NCI-H2029 (cell line): ENCODE measurements around the gene PPL.

Source experiments
- DNase-seq: peaks from one replicate; lab custom pipeline; 2025; lab: John Stamatoyannopoulos, UW

Gene PPL

DNA sequence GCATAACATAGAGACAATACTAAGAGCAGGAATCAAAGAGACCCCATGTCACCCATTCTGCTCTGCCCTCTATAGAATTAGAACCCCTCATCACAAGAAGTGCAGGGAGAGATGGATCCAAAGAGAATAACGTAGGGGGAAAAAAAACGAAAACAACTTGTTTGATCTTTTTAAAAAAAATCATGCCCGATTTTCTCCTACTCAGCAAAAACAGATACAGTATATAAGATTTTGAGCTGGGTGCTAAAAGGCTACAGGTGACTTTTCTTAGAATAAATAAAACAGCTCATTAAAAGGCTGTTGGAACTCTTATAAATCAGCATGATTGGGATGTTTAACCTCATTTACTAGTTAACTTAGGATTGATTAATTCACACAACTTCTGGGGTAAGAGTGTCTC is 72.2 kb downstream of the PPL start:
- no peak for DNase-seq

DNA sequence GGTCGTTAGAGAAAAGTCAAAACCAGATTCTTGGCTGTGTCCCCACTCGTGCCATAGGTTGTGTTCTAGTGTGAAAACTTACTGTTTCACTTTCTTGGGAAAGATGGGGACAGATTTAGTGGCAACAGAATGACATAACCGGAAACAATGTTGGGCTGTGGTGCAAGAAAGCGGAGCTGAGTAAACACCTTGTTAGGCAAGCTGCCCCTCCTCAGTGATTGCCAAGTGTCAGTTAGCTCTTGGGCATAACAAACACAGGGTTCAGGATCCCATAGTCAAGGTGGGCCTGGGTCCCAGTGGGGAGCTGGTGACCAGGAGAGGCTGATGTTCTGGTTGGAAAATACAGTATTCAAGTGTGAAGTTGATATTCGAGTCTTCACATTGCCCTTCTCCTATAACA is 74.3 kb downstream of the PPL start:
- DNase-seq, result no peak

DNA sequence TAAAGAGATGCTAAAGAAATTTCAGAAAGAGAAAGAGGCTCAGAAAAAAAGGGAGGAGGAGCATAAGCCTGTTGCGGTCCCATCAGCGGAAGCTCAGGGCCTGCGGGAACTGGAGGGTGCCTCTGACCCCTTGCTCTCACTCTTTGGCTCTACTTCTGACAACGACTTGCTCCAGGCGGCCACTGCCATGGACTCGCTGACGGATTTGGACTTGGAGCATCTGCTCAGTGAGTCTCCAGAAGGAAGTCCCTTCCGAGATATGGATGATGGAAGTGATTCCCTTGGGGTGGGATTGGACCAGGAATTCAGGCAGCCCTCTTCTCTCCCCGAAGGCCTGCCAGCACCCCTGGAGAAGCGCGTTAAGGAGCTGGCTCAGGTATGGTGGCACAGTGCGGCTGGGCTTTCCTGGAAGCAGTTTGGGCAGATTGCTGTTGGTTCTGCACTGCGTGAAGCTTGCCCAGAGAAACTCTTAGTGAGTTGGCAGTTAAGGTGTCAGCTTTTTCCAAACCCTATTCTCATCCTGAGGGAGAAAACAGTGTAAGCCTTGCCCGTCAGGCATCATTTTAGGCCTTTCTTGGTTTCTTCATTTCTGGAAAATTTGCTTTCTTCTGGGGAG is 76.1 kb downstream of the PPL start:
- DNase-seq, result no peak

DNA sequence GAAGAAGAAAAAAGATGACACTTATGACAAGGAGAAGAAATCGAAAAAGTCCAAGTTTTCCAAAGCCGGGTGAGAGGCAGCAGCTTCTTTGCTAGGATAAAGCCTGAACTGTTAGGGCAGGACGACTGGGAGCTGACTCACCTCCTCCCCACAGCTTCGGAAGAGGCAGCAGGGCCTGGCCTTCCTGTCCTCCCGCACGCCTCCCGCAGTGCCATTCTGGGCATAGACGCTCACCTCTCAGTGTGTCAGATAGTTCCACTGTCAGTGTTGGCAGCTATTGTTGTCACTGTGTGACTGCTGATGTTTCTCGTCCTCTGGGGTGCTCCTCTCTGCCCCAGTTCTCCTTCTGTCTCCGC is 77.1 kb downstream of the PPL start:
- DNase-seq, result no peak

DNA sequence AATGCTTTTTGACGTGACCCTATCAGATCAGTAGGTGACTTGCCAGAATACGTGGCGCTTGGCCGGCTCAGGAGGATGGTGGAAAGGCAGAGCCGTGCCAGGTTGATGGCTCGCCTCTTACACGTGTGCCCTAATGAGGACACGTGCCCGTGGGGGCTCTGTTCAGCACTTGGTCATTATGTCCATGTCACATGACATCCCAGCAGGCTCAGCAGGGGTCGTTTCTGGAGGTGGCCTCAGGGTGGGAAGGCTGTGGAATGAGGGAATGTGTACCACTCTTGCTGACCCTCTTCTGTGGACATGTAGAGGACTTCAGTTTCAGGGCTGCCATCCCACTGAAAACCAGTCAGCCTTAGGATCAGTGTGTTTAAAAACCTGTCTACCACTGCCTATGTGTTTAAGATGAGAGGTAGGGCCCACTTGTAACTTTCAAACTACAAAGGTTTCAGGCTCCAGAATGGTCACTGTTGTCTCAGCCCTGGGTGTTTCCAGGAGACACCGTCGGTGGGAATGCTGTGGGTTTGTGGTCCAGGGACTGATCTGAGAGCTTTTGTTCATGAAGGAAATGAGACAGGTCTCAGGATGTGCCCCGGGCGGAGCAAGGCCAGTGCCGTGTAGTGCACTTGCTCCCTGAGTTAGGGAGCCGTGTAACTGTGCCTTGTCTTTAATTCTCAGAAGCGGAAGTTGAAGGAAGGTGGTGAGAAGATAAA is 77.6 kb downstream of the PPL start:
- DNase-seq, result no peak

DNA sequence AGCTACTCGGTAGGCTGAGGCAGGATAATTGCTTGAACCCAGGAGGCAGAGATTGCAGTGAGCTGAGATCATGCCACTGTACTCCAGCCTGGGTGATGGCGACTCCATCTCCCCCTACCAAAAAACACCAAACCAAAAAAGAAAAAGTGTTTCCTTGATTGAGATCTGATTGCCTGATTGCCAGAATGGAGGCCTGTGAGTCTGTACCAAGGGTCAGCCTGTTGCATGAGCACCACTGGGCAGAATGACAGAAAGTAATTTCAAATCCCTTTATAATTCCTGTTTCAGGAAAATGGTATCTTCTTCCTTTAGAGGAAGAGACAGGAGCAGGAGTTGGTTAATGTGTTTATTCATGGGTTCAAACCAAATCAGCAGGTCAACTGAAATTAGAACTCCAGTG is 81.1 kb downstream of the PPL start:
- no peak for DNase-seq

DNA sequence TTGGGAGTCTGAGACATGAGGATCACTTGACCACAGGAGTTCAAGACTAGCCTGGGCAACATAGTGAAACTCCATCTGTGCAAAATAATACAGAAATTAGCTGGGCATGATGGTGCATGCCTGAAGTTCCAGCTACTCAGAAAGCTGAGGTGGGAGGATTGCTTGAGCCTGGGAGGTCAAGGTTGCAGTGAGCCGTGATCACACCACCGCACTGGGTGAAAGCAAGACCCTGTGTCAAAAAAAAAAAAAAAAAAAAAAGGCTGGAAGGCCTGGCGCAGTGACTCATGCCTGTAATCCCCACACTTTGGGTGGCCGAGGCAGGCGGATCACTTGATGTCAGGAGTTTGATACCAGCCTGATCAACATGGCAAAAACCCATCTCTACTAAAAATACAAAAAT is 81.6 kb downstream of the PPL start:
- DNase-seq, result no peak

DNA sequence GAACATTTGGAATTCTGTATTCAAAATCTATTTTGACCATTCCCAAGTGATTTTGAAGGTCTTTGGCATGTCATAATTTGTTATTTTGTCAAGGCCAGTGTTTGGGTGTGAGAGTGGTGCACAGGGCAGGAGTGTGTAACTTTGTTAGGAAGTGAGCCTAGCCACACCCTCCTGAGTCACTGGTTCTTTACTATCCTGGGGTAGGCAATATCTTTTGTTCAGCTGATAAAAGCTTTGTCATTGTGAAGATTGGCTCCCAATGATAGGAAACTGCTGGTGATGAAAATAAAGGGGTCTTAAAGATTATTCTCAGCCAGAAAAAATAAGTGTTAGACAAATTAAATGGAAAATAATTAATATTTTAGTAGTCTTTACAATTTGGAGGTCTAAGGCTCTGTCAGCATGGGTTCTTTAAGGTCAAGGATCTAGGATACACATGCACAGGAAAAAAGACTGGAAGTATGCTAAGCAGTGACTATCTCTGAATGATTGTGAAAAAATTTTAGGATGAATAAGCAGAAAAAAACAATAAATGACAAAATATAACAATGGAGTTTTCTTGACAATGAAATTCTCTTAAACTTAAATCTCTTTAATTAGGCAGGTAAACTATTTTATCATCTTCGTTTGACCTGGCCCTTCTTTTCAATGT is 84.6 kb downstream of the PPL start:
- DNase-seq, result no peak

DNA sequence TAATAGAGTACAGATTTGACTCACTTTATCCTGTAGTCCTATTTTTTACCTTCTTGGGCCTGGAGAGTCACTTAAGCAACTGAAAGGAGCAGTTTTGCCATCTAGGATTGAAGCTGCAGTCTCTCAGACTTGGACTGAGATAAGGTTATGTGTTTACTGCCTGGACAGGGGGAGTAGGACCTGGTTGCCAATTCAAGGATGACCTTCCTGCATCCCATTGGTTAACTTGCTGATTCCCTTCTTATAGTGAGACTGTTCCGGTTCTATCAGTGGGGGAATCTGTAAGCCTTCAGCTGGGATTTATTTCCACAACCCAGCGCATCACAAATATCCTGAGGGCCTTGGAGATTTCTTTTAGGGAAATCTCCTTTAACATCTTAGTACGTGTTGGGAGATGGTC is 86.7 kb downstream of the PPL start:
- DNase-seq, result no peak

DNA sequence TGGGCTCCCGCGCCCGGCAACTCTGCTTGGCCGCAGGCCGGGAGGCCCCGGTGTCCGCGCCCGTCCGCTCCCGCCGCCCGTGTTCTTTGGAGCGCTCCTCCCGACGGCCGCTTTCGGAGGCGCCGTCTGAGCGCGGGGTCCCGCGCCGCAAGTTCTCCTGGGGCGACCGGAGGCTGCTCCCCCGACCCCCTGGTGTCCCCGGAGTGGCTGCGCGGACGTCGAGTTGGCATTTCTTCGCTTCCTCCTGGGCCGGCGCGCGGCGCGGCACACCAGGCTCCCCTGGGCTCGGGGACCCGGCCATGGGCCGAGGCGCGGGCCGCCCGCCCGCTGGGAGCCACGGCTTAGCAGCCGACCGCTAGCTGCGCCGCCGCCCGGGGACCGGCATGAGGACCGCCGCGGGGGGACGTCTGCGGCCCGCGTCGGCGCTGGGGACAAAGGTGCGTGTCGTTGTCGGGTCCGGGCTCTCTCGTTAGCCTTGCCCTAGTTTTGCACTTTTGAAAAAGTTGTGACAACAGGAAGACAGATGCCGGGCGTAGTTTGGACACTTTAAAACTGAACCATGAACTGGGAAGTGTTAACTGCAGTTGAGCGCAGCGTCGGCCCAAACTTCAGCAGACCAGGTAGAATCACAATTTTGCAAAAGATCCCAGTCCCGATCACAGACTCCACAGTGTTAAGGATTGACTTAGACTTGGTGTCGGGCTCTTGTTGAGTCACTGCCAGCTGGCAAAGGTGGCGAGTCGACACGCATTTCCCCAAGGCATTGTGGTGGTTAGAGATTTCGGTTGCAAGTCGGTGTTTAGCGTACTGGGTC is 89.0 kb downstream of the PPL start:
- peak; percentile 6 for DNase-seq

DNA sequence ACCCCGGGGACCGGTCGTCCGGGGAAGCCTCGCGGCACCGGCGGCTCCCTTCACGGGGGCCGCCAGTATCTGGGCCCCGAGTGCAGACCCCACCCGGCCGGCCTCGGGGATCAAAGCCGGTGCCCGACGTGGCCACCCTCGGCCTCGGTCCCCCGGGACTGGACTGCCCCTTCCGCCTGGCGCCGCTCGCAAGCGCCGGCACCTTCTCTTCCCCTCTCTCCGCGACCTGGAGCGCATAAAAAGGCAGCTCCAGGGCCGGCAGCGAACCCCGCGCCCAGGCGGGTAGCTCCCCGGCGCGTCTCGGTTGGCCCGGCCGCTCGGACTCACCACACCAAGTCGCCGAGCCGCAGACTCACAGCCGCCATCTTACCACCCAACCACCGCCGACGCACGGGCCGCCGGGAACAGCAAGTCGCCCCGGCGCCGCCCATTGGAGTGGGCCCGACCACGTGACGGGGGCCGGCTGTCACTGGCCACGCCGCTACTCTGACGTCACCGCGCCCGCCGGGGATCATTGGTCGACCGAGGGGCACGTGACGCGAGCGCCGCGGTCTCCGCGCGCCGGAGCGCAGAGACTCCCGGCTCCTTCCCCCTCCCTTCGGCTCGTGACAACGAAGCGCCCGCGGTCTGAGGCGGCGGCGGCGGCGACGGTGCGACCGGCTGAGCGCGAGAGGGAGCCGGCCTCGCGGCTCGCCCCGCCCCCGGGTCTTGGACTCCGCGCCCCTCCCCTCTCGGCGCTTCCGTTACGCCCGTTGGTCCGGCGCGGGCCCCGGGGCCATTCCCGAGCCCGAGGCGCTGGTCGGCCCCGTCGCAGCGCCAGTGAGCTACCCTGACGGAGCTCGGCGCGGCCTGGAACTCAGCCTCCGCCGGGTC is 89.8 kb downstream of the PPL start, which contains the start of the genes GLYR1 and UBN1:
GLYR1 (minus strand) TSS at position 388 of the 873 bp plus-strand sequence; CDS start at position 365, 23 bp downstream.
UBN1 (plus strand) TSS at position 581 of the 873 bp plus-strand sequence. CDS start 5,437 bp downstream, outside the sequence.
- peak; percentile 96 for DNase-seq

DNA sequence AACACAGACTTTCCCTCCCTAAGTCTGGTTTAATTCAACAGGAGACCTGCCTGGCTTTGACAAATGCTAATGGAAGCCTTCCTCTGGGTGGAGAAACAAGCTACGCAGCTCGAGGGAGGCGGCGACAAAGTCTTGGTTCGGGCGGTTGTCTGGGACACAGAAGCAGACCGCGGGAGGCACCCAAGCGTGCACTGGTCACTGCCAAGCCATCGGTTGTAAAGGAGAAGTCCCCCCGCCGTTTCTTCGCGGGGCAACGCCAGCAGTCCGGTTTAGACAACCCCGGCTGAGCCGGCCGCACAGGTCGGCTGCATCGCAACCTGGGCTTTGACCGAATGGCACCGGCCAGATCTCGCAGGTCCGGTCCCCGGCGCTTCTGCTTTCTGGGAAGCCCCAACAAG is 90.4 kb downstream of the PPL start:
- peak; percentile 12 for DNase-seq

DNA sequence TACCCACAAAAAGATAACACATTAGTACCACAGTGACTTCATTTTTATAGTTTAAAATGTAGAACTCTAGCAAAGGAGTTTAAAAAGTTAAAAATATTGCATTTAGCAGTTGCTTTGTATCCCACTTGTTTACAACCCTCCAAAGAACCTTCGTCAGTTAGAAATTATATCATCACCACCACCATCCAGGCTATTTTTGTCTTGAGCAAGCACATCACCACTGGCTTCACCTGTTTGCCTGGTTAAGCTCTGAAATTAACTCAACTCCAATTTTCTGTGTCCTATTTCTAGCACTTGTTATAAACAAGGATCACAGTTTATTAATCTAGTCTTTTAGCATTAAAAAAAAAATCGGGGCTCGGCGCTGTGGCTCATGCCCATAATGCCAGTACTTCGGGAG is 96.0 kb downstream of the PPL start:
- DNase-seq, result no peak

DNA sequence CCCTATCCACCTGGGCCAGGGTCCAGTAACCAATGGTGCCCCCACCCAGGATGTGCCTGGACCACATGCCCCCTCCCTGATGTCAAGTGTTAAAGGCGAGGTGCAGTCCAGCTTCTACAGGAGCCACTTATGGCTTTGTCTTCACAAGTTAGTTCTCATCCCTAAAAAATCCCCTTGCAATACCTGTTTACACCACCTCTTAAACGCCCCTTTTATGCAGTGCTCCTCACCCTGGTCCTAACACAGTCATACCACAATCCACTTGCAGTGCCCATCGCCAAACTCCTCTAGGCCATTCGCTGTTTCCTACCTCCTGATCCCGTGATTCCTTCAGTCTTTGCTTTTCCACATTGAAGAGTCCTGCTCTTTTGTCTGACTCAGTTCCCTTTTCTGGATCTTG is 97.0 kb downstream of the PPL start:
- no peak for DNase-seq

DNA sequence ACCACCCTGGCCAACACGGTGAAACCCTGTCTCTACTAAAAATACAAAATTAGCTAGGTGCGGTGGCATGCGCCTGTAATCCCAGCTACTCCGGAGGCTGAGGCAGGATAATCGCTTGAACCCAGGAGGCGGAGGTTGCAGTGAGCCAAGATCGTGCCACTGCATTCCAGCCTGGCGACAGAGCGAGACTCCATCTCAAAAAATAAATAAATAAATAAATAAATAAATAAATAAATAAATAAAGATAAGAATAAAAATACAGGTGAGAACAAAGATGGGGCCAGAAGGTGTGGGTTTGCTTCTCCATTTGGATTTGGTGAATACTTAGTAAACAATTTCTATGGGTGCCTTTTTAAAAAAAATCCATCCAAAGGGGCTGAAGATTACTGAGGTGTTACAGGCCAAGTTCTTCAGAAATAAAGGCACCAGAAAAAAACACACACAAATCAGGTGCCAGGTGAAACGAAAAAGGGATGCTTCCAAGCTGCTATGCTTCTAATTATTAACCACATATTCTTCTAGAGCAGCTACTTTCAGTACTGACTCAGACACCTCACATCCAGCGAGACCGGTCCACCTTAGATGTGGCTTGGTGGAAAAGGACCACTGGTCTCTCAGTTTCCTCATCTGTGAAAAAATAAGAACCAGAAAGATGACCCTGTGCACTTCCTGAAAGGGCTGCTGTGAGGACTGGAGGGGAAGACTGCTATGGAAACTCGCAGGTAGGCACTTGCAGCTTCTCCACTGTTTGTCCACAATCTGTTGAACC is 99.0 kb downstream of the PPL start:
- no peak for DNase-seq

DNA sequence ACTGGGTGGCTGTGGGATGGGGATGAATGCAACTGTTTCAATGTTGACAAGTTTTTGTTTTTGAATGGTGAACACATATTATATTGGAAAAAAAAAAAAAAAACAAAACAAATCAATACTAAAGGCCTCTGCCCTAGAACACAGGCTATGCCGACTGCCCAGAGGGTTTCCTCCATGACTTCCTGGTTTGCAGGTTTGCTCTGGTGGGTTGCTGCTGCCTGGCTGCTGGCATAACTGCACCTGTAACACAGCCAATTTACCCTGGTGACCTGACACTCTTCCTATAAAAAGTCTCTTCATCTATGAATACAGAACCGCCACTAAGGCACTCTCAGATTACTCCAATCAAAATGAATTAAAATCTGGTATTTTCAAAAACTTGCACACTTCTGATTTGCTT is 100.2 kb downstream of the PPL start:
- no peak for DNase-seq

DNA sequence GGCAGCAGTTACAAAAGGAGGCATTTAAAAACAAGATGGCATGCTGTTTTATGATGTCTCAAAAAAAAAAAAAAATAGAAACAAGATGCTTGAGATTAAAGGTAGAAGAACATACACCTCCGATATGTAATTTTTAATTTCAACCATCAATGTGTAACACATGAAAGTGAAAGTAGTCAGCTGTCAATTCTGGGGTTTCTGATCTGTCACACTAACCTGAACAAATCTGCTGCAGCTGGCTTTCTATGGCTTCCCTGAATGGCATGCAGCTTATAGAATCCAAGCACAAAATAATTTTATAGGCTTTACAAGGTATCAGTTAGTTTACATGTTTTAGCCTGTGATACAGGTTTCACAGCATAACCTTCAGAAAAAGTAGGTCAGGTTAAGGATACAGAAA is 103.4 kb downstream of the PPL start:
- no peak for DNase-seq

DNA sequence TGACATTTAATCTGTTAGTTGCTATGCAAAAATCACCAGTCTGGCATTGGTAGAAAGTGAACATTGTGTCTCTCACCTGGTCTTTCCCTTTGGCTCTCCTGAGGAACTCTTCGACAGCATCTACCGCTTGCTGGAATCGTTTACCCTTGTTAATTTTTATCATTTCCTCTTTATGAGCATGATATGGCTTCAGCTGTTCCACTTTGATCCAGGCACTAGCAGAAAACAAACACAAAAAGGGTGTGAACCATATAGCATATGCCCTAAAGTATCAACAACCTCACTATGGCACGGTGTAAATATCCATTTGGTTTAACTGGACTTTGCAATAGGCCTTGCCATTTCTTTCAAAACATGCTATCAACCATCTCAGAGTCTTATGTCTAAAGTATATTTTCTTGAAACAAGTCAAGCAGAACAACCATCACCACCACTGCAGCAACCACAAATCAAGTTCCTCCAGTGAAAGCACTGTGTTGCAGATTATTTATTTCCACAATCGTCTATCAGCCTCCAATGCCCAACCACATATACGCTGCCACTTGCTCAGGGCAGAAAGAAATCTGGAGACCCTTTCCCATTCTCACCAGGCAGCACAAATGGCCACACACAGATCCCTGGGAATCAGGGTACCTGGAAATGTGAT is 104.1 kb downstream of the PPL start:
- no peak for DNase-seq
